Measurements from ENCODE around the gene THADA. TPM values are rescaled to one million over a fixed set of nuclear protein-coding genes. Genes with fewer than 3 reads are reported as not detected.
A peak's percentile ranks its signal among the peaks of the same experiment; 100 is the strongest.

The THADA gene
- total RNA-seq, 1 donor from 2014 or later = 19.4 TPM

- Mint-ChIP-seq H3K9me3 (ENCODE audit: unreplicated experiment) (no peaks in the 10 kb centered on the region), H3K27ac (ENCODE audit: unreplicated experiment) (peak overlapping the region; percentile 27), H3K4me1 (ENCODE audit: unreplicated experiment) (peaks cover 15% of the 10 kb centered on the region), H3K36me3 (ENCODE audit: low read depth, unreplicated experiment) (no peaks in the 10 kb centered on the region), H3K4me3 (ENCODE audit: unreplicated experiment) (no peak overlapping the region), H3K27me3 (ENCODE audit: unreplicated experiment) (no peaks in the 10 kb centered on the region)
- no peak for TF ChIP-seq CTCF (IDR thresholded peaks at IDR 0.05; ENCODE audit: unreplicated experiment)
- DNase-seq (ENCODE audit: low spot score) = no peak
Observed at GRCh38 chr2:43469094-43469493, 126.7 kb downstream of the THADA start.

- H3K9me3 Mint-ChIP-seq (ENCODE audit: unreplicated experiment) = no peaks in the 10 kb centered on the region
Observed at GRCh38 chr2:43467891-43468290, 127.9 kb downstream of the THADA start.

GRCh38 chr2:43465234-43465633 is 130.6 kb downstream of the THADA start:
- TF ChIP-seq CTCF (IDR thresholded peaks at IDR 0.05; ENCODE audit: unreplicated experiment) = no peak
- Mint-ChIP-seq H3K27me3 (ENCODE audit: unreplicated experiment) (no peaks in the 10 kb centered on the region), H3K4me1 (ENCODE audit: unreplicated experiment) (peaks cover 19% of the 10 kb centered on the region), H3K4me3 (ENCODE audit: unreplicated experiment) (no peak overlapping the region), H3K27ac (ENCODE audit: unreplicated experiment) (no peak overlapping the region), H3K9me3 (ENCODE audit: unreplicated experiment) (no peaks in the 10 kb centered on the region), H3K36me3 (ENCODE audit: low read depth, unreplicated experiment) (no peaks in the 10 kb centered on the region)
- no peak for DNase-seq (ENCODE audit: low spot score)

More at GRCh38 chr2:43467891-43468290, 127.9 kb downstream of the THADA start:
- Mint-ChIP-seq H3K27me3 (ENCODE audit: unreplicated experiment) (no peaks in the 10 kb centered on the region), H3K27ac (ENCODE audit: unreplicated experiment) (no peak overlapping the region), H3K4me1 (ENCODE audit: unreplicated experiment) (peaks cover 11% of the 10 kb centered on the region), H3K36me3 (ENCODE audit: low read depth, unreplicated experiment) (no peaks in the 10 kb centered on the region), H3K4me3 (ENCODE audit: unreplicated experiment) (no peak overlapping the region)
- TF ChIP-seq CTCF (IDR thresholded peaks at IDR 0.05; ENCODE audit: unreplicated experiment) = no peak
- no peak for DNase-seq (ENCODE audit: low spot score)

- Mint-ChIP-seq H3K36me3 (ENCODE audit: low read depth, unreplicated experiment) (no peaks in the 10 kb centered on the region), H3K4me3 (ENCODE audit: unreplicated experiment) (no peak overlapping the region), H3K27ac (ENCODE audit: unreplicated experiment) (no peak overlapping the region), H3K4me1 (ENCODE audit: unreplicated experiment) (peaks cover 19% of the 10 kb centered on the region), H3K27me3 (ENCODE audit: unreplicated experiment) (no peaks in the 10 kb centered on the region), H3K9me3 (ENCODE audit: unreplicated experiment) (no peaks in the 10 kb centered on the region)
- no peak for TF ChIP-seq CTCF (IDR thresholded peaks at IDR 0.05; ENCODE audit: unreplicated experiment)
- DNase-seq (ENCODE audit: low spot score) = no peak
Observed at GRCh38 chr2:43464590-43464989, 131.2 kb downstream of the THADA start.

GRCh38 chr2:43462866-43463641 is 132.8 kb downstream of the THADA start:
- Mint-ChIP-seq H3K4me3 (ENCODE audit: unreplicated experiment) (no peak overlapping the region), H3K9me3 (ENCODE audit: unreplicated experiment) (no peaks in the 10 kb centered on the region), H3K27me3 (ENCODE audit: unreplicated experiment) (peaks cover 5% of the 10 kb centered on the region), H3K27ac (ENCODE audit: unreplicated experiment) (no peak overlapping the region), H3K4me1 (ENCODE audit: unreplicated experiment) (peaks cover 18% of the 10 kb centered on the region), H3K36me3 (ENCODE audit: low read depth, unreplicated experiment) (no peaks in the 10 kb centered on the region)
- TF ChIP-seq CTCF (IDR thresholded peaks at IDR 0.05; ENCODE audit: unreplicated experiment) = no peak
- no peak for DNase-seq (ENCODE audit: low spot score)
